GM12892 (cell line): ENCODE data around the gene RASL11B.

Experiments
- DNase-seq: peaks from one replicate; pipeline ENCODE4 v3.0.0; 2011; ENCODE audit not compliant: insufficient read length
- FAIRE-seq: peaks from 2 replicates; lab custom pipeline; 2011; peaks lifted over from hg19 to GRCh38; lab: Jason Lieb, UNC
- POLR2A ChIP-seq: IDR thresholded peaks from 2 replicates; pipeline ENCODE4 v1.6.1; 2011; ENCODE audit warnings: low read depth, low read length, control low read depth
- POLR2AphosphoS5 ChIP-seq: IDR thresholded peaks from 2 replicates; pipeline ENCODE4 v1.6.1; 2011; ENCODE audit warnings: low read depth, low read length, control low read depth
- TAF1 ChIP-seq: IDR thresholded peaks from 2 replicates; pipeline ENCODE4 v1.6.1; 2011; ENCODE audit warnings: low read depth, mild to moderate bottlenecking, control low read depth, low read length, borderline replicate concordance

The RASL11B gene

DNA sequence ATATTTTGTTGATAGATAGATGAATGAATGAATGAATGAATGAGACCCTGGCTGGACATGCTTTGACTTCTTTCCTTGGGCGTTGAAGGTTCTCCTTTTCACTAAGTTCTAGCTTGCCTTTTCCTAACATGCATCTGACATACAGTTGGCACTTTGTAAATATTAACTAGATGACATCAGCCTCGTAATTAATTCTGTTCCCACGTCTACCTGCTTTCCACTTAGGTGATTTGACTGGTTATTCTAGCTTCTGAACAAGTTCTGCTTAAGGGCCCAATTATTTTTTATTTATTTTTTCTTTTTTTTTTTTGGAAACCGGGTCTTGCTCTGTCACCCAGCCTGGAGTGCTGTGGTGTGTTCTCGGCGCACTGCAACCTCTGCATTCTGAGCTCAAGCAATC is 13.9 kb upstream of the RASL11B start:
- no peak for TF ChIP-seq TAF1
- TF ChIP-seq POLR2AphosphoS5, result no peak
- TF ChIP-seq POLR2A, result no peak
- DNase-seq (no peak), FAIRE-seq (no peak)

GRCh38 chr4:52850406-52851124 is 11.6 kb upstream of the RASL11B start:
- TF ChIP-seq POLR2AphosphoS5, result no peak
- TF ChIP-seq TAF1, result no peak
- TF ChIP-seq POLR2A, result no peak
- DNase-seq, result no peak
- FAIRE-seq, result no peak

DNA sequence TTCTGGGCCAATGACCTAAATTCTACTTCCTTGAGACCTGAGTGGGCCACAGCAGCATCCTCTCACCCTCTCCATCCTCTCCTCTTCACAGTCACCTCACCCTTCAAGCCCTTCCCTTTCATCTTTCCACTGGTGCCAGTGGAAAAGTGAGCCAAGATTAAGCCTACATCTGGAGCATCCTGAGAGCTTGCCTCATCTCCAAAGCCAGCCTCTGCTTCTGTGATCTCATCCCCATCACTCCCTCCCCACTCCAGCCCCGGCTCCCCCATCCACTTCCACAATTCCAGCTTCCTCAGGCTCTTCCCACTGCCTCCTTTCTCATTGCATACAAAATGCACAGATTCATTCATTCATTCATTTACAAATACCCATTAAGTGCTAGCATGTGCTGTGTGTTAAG is 10.1 kb upstream of the RASL11B start:
- FAIRE-seq (no peak), DNase-seq (no peak)
- TF ChIP-seq POLR2A (no peak), TAF1 (no peak)

GRCh38 chr4:52852711-52853110 is 9.4 kb upstream of the RASL11B start:
- no peak for DNase-seq
- FAIRE-seq, result no peak
- TF ChIP-seq POLR2A (no peak), TAF1 (no peak), POLR2AphosphoS5 (no peak)

DNA sequence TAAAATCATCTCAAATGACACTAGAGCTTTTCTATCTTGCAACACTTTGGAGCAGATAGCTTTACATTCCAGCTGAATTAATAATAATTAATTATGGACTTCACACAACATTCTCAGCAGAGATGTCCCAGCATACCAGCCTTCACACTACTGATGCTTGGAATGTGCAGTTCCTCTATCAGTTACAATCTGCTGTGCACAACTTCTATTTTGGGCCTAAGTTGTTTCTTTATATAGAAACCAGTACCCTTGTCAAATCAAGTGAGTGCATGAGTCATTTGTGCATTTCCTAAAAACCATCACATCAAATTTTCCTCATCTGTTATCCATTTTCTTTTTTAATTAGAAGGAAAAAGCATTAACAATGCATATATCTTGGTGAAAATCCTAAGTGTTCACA is 8.8 kb upstream of the RASL11B start:
- no peak for TF ChIP-seq POLR2AphosphoS5
- TF ChIP-seq TAF1, result no peak
- TF ChIP-seq POLR2A, result no peak
- DNase-seq (no peak), FAIRE-seq (no peak)

GRCh38 chr4:52856801-52857200 is 5.3 kb upstream of the RASL11B start:
- FAIRE-seq (no peak), DNase-seq (no peak)
- no peak for TF ChIP-seq POLR2A
- TF ChIP-seq POLR2AphosphoS5, result no peak
- no peak for TF ChIP-seq TAF1

DNA sequence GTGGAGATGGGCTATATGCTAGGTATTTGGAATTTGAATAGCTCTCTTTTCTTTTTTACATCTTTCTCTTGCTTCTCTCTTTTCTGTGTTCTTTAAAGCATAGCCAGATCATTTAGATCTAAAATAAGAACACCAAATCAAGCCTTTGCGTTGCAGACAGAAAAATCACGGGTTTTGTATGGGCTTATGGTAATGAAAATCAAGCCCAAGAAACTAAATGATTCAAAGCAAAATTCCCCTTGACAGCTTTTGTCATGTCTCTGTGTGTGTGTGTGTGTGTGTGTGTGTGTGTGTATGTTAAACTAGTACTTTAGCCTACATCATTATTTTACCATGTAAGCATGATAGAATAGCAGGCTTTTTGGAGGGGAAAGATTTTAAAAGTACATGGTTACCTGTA is 1.8 kb upstream of the RASL11B start:
- TF ChIP-seq TAF1 (no peak), POLR2AphosphoS5 (no peak), POLR2A (no peak)
- no peak for FAIRE-seq

GRCh38 chr4:52861171-52861823 is 820 bp upstream of the RASL11B start:
- DNase-seq, result no peak
- FAIRE-seq, result peak; percentile 24
- no peak for TF ChIP-seq POLR2AphosphoS5
- no peak for TF ChIP-seq TAF1

More for the DNA sequence above, 1.8 kb upstream of the RASL11B start:
- DNase-seq, result no peak

GRCh38 chr4:52862639-52863161 is 583 bp downstream of the RASL11B start:
- DNase-seq (no peak), FAIRE-seq (no peak)
- TF ChIP-seq POLR2A (no peak), TAF1 (no peak), POLR2AphosphoS5 (no peak)

DNA sequence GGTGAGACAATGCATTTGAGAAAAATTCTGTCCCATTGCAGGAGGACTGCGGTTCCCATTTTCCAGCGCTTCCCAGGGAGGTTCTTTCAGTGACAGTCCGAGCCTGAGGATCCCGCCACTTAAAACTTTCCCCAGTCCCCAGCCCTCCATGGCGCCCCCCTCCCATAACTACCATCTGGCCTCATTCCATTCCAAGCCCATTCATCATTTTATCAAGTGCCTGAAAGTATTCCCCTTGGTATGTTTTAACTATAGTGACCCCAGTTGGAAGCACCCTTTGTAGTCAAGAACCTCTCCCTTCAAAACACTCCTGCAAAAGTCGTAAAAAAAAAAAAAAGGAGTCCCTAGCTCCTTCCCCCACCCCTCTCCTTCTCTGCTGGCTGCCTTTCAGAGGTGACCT is 1.2 kb downstream of the RASL11B start:
- no peak for TF ChIP-seq TAF1
- TF ChIP-seq POLR2AphosphoS5, result no peak
- no peak for TF ChIP-seq POLR2A
- FAIRE-seq (no peak), DNase-seq (no peak)

GRCh38 chr4:52864793-52865192 is 2.7 kb downstream of the RASL11B start:
- DNase-seq (no peak), FAIRE-seq (no peak)
- TF ChIP-seq POLR2AphosphoS5, result no peak
- TF ChIP-seq TAF1, result no peak
- no peak for TF ChIP-seq POLR2A

- FAIRE-seq (no peak), DNase-seq (no peak)
- no peak for TF ChIP-seq TAF1
- no peak for TF ChIP-seq POLR2AphosphoS5
- TF ChIP-seq POLR2A, result no peak
Measured at GRCh38 chr4:52865300-52865699, 3.2 kb downstream of the RASL11B start.
